Brain microvascular endothelial cell (primary cell): ENCODE results near the gene ROR2.

Experiments used
- DNase-seq: peaks from one replicate; pipeline ENCODE4 v3.0.0-alpha.2; 2020
- H3K27ac ChIP-seq: fragments of 250-450 bp; sonication (Bioruptor Pico); 2 replicates; pipeline ENCODE4 v1.5.1; 2020; ENCODE audit warnings: mild to moderate bottlenecking, moderate library complexity
- H3K27me3 ChIP-seq: fragments of 250-450 bp; sonication (Bioruptor Pico); replicated peaks from 2 replicates; pipeline ENCODE4 v1.5.1; 2020; ENCODE audit warnings: mild to moderate bottlenecking
- H3K36me3 ChIP-seq: fragments of 250-450 bp; sonication (Bioruptor Pico); replicated peaks from 2 replicates; pipeline ENCODE4 v1.5.1; 2020; ENCODE audit warnings: mild to moderate bottlenecking
- H3K4me3 ChIP-seq: 2 replicates; pipeline ENCODE4 v1.5.1; 2011; ENCODE audit warnings: low read depth, mild to moderate bottlenecking, control low read depth, low read length, moderate library complexity
- CTCF ChIP-seq: IDR thresholded peaks from 2 replicates; pipeline ENCODE4 v1.5.1; 2011; ENCODE audit warnings: low read depth, mild to moderate bottlenecking, moderate library complexity, low read length, control low read depth, inconsistent platforms; ENCODE audit errors: missing control alignments
- in situ Hi-C: cut with HindIII; loops from 2 replicates; pipeline ENCODE4 v1.10.0; 2017; ENCODE audit warnings: low sequenced_read_pairs, low pct_ligation_motif_present

Gene ROR2

GRCh38 chr9:91727972-91728371, 222.1 kb downstream of the ROR2 start:
- no peaks in the 10 kb centered on the region for H3K36me3 ChIP-seq
- no peak for DNase-seq

GRCh38 chr9:91727316-91727861, 222.6 kb downstream of the ROR2 start:
- peak; percentile 6 for DNase-seq
- no peak overlapping the region for H3K4me3 ChIP-seq
- H3K36me3 ChIP-seq, result no peaks in the 10 kb centered on the region
- no peak overlapping the region for H3K27ac ChIP-seq
- peak; percentile 82 for TF ChIP-seq CTCF
- in situ Hi-C loops, result no loop called here
- no peaks in the 10 kb centered on the region for H3K27me3 ChIP-seq

More at GRCh38 chr9:91727972-91728371, 222.1 kb downstream of the ROR2 start:
- TF ChIP-seq CTCF, result no peak
- Histone ChIP-seq H3K27me3 (no peaks in the 10 kb centered on the region), H3K4me3 (no peak overlapping the region), H3K27ac (no peak overlapping the region)
- in situ Hi-C loops, result no loop called here

- Histone ChIP-seq H3K4me3 (no peak overlapping the region), H3K36me3 (no peaks in the 10 kb centered on the region), H3K27ac (no peak overlapping the region), H3K27me3 (no peaks in the 10 kb centered on the region)
- TF ChIP-seq CTCF, result no peak
- in situ Hi-C loops, result no loop called here
- DNase-seq, result no peak
Measured at GRCh38 chr9:91726406-91727100, 223.5 kb downstream of the ROR2 start.

- no peaks in the 10 kb centered on the region for H3K27me3 ChIP-seq
- in situ Hi-C loops, result no loop called here
- no peak overlapping the region for H3K27ac ChIP-seq
- TF ChIP-seq CTCF, result no peak
- H3K4me3 ChIP-seq, result no peak overlapping the region
- DNase-seq, result no peak
- no peaks in the 10 kb centered on the region for H3K36me3 ChIP-seq
Measured at GRCh38 chr9:91725651-91726050, 224.4 kb downstream of the ROR2 start.

- Histone ChIP-seq H3K4me3 (no peak overlapping the region), H3K27me3 (no peaks in the 10 kb centered on the region), H3K27ac (no peak overlapping the region), H3K36me3 (no peaks in the 10 kb centered on the region)
- no peak for DNase-seq
- no peak for TF ChIP-seq CTCF
- in situ Hi-C loops, result no loop called here
Measured at GRCh38 chr9:91724609-91725505, 225.2 kb downstream of the ROR2 start.
